HG03354 (cell line): ENCODE measurements around the gene HMOX2.

Experiments used
- ATAC-seq: cut with Tn5 transposase; IDR thresholded peaks from one replicate; pipeline ENCODE4 v1.9.1; 2021; ENCODE audit warnings: mild to moderate bottlenecking; ENCODE audit not compliant: unreplicated experiment, poor library complexity, severe bottlenecking

The HMOX2 gene

DNA sequence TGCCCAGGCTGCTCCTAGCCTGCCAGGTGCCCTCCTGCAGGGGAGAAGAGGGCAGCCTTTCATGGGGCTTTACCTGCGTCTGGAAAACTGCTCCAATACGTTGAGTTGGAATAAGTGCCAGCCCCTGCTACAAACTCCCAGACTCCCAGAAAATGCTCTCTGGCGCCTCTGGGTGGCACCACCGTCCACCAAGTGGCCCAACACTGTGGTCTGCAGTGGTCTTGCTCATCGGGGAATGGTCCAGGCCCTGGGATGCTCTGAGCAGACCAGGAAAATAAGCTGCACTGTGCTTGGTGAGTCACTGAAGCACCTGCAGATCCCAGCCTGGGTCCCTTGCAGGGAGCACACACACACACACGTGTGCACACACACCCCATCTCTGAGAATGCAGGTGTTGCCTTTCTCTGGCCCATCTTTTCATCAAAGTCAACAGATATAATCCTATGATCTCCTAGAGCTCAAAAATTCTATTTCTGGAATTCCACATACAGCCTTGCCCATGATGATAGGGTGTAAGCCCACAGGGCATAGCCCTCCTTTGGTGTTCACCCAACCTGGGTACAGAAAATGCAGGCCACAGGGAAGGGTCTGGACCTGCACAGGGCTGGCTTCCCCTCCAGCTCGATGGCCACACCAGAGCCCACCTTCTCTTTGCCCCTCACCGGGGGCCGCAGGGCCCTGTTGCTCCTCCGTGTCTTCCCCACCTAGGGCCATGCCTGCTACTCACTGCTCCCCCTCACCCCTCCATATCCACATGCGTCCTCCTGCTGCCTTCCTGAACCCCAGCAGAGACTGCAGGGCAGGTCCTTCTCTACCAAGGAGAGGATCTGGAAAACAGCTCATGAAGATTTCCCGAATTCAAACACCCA, 41.8 kb downstream of the HMOX2 start:
- ATAC-seq, result no peak

DNA sequence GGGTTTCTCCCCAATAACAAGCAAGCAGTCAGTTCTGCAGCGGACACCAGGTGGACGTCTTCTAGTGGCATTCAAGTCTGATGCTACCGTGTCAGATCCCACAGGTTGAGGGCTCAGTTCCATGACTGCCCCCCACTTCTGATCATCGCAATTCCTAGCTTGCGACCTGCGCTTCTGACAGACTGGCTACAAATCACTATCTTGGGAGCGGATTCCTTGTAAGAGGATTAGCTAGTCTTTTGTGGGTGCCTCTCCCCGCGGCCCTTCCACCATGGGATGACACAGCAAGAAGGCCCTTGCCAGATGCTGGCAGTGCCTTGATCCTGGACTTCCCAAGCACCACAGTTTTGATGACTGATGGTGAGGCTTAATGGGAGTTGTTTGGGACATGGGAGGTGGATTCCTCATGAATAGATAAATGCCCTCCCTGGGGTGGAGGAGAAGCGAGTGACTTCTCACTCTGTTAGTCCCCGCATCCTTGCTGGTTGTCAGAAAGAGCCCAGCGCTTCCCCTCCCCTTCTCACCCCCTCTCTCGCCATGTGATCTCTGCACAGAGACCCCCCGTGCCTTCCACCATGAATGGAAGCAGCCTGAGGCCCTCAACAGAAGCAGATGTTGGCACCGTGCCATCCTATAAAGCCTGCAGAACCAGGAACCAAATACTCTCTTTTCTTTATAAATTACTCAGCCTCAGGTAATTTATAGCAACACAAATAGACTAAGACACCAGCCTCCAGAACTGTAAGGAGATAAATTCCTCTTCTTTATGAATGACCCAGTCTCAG, 43.3 kb downstream of the HMOX2 start:
- no peak for ATAC-seq

DNA sequence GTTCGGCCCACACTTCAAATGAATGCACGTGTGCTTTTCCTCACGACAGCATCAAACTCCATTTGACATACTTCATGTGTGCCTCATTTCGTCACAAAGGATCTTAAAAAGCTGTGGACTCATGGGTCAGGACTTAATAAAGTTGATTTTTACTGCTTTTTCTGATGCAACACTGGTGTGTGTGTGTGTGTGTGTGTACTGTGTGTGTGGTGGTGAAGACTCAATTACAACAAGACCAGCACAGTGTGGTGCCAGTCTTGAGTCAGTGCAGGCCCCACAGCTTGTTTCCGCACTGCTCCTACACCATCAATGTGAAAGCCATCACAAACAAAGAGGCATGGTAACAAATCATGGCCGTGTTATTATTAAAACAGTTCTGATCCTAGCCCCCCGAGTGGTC, 44.7 kb downstream of the HMOX2 start:
- ATAC-seq, result no peak

DNA sequence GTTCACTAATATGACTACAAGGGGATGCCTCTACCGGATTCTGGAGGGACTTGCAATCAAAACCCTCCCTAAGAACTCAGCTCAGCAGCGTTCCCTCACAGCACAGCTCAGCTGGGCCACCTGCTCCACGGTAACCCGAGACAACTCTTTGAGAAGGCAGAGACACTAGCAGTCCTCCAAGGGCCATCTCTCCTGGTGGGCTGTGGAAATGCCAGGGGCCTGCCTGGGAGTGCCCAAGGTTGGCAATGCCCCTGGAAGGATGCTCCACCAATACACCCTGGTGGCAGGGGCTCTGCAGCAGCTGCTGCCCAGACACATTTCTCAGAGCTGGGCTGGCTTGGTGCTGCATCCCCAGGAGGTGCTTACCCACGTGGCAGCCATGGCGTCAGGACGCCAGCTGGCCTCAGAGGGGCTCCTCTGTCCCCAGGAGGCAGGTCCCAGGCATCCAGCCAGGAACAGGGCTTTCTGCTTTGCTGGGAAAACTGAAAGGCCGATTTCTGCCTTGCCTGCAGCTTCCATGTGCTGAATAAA, 45.9 kb downstream of the HMOX2 start:
- ATAC-seq, result no peak

GRCh38 chr16:4523686-4524085, 47.5 kb downstream of the HMOX2 start:
- no peak for ATAC-seq

- ATAC-seq, result no peak
Measured at GRCh38 chr16:4524571-4524970, 48.4 kb downstream of the HMOX2 start.

DNA sequence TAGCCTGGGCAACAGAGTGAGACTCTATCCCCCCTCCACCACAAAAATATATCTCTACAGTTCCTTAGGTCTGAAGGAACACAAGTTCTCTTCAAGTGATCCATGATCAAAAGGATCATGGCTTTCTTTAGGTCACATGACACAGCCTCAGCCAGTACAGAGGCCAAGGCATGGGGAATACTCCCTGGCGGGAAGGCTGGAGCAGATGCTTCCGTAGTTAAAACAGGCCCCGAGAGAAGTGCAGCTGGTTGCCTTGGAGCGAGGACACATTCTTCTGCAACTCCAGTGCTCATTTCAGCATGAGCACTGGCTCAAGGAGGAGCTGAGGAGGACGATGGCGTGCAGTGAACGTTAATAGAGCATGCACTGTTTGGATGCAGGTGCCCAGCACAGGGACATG, 48.9 kb downstream of the HMOX2 start:
- ATAC-seq, result no peak

GRCh38 chr16:4525634-4526277, 49.6 kb downstream of the HMOX2 start:
- no peak for ATAC-seq

DNA sequence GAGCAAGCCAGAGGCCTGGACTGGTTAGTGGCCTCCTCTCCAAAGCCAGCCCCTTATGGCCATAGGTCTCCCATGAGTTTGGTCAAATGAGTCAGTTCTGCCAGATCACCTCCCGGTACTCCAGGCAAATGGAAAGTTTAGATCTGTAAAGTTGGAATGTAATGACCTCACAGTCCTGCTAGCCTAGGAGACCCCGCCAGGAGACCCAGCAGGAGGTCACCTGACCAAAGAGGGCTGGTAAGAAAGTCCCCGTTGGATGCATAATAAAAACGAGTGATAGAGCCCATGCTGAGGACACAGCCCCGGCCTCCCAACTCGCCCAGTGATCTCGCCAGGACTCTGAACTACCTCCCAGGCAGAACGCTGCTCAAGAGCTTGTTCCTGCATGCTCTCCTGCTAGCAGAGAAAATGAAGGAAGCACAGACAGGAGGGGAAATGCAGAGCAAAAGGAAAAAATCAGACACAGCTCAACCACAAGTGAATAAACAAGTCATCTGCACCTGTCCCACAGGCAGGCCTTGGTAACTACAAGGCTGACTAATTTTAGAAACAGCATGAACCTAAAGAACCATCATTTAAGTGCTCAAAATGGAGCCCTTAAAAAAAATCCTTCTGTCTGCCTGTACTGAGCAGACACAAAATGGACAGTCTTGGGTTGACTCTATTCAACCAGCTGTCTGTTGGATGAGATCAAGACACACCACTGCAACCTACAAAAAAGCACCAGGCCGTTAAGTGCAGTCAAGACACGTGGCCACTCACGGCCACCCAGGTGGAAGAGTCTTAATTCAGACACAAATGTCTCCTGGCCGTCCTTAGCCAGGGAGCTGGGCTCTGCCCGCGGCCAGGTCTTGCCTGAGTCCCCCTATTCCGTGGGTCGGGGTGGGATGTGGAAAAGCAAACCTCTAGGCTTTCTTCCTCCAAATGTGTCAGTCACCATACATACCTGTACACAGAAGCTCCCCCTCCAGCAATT, 53.2 kb downstream of the HMOX2 start:
- no peak for ATAC-seq

DNA sequence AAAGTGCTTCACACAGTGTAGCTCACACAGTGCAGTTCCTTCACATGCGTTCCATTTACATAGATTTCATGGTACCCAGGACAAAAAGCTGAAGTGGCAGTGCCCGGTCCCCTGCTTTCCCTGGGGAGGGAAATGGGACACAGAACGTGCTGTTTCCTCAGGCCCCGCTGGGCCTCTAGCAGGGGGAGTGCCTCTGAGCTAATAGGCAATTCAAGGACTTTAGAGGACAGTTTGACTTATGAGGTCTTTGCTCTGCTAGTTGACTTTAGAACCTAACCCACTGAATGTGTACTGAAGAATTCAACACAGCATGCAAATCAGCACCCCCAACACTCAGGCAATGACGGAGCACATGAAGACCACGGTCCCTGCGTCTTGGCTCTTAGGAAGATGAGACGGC, 55.6 kb downstream of the HMOX2 start:
- ATAC-seq, result no peak

DNA sequence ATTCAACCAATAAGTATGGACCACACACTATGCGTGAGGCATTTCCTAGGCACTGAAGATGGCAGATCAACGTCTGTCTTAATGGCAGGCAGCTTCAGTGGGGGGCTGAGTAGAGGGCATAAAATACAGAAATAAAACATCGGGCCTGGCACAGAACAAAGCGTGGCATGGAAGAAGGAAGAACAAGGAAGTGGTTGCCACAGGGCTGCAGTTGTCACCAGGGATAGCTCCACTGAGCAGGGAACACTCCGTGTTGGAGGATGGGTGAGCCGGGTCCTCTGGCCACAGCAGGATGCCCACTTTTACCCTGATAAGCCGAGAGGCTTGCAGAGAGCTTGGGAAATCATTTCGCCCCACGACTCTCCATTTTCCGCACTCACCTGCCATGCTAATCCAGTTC, 56.0 kb downstream of the HMOX2 start:
- no peak for ATAC-seq

- ATAC-seq, result no peak
Measured at GRCh38 chr16:4533490-4533889, 57.3 kb downstream of the HMOX2 start.

- ATAC-seq, result no peak
Measured at GRCh38 chr16:4534151-4534790, 58.1 kb downstream of the HMOX2 start.

GRCh38 chr16:4535627-4536108, 59.5 kb downstream of the HMOX2 start:
- no peak for ATAC-seq

DNA sequence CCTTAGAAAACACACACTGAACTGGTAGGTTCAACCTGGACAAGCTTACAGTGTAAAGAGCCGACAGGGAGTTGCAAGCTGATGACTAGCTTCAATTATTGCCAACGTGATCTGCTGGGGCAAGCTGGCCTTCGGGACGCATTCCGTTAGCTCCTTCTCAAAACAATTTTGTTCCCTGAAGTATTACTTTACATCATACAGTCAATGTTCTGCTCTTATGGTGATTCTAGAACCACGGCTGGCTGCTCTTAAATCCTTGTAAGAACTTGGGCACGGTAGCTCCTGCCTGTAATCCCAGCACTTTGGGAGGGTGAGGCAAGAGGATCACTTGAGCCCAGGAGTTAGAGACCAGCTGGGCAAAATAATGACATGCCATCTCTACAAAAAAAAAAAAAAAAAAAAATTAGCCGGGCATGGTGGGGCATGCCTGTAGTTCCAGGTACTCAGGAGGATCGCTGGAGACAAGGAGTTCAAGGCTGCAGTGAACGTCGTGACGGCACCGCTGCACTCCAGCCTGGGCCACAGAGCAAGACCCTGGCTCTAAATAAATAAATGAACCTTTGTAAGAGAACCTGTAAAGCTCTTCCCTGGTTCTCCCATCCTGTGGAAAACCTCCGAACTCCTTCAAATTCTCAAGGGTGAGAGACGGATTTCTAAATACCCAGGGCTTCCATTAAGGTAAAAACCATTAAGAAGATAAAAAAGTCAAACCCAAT, 60.4 kb downstream of the HMOX2 start:
- no peak for ATAC-seq

DNA sequence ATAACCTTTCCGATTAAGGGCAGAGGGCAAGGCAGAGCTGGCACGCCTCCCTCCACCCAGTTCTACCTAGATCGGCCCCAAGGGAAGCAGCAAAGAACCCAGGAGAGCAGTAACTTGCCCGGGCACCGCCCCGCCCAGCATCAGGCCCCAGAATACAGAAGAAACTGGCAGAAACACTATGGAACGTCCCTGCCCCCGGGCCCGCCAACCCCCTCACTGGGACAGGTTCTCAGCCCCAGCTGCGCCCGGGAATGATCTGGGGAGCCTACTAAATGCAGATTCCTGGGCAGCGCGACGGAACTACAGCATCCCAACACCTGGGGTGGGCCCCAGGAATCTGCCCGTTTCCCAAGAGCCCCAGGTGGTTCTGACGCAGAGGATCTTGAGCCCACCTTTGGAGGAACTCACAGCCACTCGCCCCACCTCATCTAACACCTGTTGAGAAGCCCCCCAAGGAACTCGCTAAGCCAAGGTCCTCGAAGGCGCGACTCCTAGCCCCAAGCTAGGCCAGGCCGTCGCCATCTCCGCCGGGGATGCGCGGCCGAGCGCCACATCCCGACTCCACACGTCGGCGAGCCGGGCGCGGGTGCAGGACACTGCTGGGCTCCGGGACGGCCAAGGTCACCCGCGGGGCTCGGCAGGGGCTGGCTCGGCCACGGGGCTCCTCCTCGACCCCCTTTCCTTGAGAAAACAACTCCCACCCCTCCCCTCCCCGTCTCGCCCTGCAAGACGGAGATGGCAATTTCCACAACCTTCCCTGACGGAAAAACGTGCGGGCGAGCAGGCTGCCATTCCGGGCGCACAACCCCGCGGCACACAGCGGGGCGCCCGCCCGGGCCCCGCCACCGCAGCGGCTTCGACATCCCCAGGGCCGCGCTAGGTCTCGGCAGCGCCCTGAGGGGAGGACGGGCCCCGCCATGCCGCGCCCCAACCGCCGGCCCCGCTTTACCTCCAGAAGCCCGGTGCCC, 61.5 kb downstream of the HMOX2 start:
- peak; percentile 23 for ATAC-seq
